NCI-H128 (cell line): ENCODE measurements around the gene KYAT1.

Experiments used
- DNase-seq: peaks from one replicate; lab custom pipeline; 2025; ENCODE audit not compliant: unreplicated experiment; lab: John Stamatoyannopoulos, UW

KYAT1 gene

DNA sequence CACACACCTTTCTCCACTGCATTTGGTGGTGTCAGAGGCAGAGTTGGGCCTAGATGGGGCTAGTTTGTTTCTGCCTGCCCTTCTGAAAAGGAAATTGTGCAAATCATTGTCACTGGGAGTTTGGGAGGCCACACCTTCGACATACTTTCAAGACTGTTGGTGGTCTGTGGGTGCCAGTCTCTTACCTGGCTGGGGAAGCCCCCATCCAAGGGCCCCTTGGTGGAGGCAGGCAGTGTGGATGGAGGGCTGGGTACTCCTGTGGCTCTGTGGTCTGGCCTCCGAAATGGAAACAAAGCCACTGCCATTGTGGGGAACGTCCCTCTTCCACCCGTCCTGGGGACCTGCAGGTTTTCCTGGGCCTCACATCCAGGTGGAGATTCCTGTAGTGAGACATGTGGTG lies 28.1 kb upstream of the KYAT1 start:
- DNase-seq, result no peak

DNA sequence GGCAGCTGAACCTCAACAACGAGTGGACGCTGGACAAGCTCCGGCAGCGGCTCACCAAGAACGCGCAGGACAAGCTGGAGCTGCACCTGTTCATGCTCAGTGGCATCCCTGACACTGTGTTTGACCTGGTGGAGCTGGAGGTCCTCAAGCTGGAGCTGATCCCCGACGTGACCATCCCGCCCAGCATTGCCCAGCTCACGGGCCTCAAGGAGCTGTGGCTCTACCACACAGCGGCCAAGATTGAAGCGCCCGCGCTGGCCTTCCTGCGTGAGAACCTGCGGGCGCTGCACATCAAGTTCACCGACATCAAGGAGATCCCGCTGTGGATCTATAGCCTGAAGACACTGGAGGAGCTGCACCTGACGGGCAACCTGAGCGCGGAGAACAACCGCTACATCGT lies 26.6 kb upstream of the KYAT1 start:
- no peak for DNase-seq

DNA sequence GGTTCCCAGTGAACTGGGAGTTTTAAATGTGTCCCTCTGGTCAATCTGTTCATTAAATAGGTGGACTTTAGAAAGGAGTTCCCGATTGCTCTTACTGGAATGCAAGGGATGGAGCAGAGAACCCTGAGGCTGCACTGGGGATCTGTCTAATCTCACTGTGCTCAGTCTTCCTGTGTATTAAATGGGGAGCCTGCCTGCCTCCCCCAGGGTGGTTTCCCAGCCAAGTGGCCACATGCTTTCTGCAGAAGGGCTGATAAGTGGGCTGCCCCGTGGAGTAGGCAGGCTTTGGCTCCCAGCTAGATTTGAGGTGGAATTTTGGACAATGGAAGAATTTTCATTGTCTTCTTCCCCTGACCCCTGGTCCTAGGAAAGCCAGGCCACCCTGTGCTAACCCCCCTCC lies 25.0 kb upstream of the KYAT1 start:
- DNase-seq, result no peak

DNA sequence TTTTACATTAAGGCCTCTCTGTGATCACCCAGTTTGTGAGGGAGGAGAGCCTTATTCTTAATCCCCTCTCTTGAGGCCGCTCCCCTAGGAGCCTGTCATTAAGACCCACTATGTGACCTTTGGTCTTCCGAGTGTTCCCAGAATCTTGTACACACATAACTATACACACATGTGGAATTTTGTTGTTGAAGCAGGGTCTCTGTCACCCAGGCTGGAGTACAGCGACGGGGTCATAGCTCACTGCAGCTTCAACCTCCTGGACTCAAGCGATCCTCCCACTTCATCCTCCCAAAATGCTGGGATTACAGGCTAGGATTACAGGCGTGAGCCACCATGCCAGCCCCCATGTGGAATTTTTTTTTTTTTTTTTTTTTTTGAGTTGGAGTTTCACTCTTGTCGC lies 24.2 kb upstream of the KYAT1 start:
- DNase-seq, result no peak

DNA sequence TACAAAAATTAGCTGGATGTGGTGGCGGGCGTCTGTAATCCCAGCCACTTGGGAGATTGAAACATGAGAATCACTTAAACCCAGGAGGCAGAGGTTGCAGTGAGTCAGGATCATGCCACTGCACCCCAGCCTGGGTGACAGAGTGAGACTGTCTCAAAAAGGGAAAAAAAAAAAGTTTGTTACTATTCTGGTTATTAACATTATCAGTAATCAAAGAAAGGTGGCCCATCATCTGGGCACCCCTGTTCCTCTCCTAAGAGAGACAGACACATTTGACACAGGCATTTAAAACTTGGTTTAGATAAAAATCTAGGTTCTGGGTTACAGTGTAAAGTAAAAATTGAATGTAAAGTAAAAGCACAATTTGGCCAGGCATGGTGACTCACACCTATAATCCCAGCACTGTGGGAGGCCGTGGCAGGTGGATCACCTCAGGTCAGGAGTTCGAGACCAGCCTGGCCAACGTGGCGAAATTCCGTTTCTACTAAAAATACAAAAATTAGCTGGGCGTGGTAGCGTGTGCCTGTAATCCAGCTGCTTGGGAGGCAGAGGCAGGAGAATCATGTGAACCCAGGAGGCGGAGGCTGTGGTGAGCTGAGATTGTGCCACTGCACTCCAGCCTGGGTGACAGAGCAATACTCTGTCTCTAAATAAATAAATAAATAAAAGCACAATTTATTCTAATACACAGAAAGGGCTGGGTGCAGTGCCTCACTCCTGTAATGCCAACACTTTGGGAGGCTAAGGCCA lies 22.3 kb upstream of the KYAT1 start:
- no peak for DNase-seq

DNA sequence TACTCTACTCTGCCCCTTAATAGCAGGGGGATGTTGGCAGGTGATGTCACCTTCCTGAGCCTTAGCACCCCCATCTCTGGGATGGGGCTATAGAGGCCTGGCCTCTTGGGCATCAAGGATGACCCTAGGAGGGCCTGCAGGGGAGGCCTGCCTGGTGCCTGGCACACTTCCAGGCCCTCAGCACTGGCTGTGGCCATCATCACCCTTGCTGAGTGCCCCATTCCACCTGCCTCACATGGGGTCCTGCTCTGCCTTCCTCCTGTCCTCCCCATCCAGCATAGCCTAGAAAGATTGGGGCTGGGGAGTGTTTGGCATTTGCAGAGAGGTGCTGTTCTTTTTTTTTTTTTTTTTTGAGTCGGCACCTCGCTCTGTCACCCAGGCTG lies 21.3 kb upstream of the KYAT1 start:
- no peak for DNase-seq

DNA sequence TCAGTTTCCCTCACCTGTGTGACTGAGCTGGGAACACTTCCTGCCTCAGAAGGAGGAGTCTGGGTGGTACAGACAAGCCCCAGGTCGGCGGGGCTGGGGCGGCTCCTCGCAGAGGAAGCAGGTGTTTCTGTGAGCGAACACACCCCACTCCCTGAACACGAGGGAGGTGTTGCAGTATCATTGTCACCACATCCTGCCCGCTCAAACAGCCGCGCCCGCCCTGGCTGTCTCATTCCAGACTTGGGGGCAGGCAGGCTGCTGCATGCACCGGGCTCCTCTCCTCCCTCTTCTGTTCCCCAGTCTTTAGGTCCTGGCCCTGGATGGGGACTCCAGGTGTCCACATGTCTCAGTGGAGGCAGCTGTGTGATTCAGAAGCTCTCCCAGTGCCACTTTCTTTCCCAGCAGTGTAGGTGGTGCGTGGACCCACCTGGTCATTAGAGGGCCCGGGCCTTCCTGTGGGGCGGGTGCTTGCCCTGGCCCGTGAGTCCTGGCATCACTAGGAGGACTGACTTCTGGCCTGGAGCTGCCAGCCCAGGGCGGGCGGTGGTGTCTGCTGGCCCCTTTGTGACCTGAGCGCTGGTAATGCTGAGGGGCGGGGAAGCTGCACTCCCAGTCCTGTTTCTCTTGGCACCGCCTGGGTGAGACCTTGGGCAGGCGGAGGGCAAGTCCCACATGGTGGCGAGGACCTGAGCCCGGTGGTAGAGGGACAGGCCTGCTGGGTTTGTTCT lies 20.8 kb upstream of the KYAT1 start:
- DNase-seq, result no peak

DNA sequence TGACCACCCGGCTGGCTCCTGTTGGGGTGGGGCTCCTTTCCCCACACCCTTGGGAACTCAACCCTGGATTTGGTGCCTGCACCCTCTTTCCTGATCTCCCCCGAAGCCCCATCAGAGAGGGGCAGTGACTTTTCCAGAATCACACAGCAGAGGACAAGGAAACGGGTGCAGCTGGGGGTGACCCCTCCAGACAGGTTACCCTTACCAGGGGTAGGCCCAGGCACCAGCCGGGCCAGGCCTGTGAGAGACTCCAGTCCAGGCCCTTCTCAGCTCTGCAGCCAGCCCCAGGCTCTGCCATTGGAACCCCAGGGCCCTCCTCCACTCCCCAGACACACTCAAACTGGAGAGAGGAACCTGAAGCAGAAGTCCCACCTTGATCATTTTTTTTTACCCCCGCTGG lies 20.1 kb upstream of the KYAT1 start:
- no peak for DNase-seq

DNA sequence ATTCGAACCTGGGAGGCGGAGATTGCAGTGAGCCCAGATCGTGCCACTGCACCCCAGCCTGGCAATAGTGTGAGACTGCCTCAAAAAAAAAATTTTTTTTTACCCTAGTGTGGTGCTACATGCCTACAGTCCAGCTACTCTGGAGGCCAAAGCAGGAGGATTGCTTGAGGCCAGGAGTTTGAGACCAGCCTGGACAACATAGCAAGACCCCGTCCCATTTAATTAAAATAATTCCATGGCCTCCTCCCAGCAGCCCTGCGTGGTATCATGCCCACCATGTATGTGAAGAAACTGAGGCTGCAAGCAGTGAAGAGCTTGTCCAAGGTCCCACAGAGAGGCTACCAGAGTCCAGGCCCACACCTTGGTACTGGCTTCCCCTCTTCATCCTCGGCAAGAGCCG lies 19.6 kb upstream of the KYAT1 start:
- no peak for DNase-seq

DNA sequence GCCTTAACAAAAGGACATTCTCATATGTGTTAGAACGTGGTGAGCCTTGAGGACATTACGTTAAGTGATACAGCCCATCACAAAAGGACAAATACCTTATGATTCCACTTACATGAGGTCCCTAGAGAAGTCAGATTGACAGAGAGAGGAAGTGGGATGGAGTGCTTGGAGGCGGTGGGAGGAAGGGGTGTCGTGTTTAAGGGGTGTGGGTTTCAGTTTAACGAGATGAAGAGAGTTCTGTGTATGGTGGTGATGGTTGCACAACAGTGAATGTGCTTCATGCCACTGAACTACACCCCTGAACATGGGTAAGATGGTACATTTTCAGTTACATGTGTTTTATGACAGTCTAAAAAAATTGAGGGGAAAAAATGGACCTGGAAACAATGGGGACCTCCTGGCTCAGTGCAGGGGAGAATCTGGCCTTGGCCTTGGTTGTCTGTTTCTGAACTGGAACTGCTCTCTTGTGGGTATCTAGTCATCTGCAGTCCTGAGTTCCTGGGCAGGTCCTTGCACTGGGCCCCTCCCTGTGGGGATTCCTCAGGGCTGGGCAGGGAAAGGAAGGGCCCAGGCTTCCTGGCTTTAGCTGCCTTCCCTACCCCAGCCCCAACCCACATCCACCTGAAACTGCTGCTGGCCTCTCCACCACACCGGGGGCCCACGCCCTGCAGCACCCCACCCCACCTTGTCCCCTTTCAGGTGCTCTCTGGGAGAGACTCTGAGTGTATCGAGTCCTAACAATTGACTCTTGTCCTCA lies 18.0 kb upstream of the KYAT1 start:
- no peak for DNase-seq

DNA sequence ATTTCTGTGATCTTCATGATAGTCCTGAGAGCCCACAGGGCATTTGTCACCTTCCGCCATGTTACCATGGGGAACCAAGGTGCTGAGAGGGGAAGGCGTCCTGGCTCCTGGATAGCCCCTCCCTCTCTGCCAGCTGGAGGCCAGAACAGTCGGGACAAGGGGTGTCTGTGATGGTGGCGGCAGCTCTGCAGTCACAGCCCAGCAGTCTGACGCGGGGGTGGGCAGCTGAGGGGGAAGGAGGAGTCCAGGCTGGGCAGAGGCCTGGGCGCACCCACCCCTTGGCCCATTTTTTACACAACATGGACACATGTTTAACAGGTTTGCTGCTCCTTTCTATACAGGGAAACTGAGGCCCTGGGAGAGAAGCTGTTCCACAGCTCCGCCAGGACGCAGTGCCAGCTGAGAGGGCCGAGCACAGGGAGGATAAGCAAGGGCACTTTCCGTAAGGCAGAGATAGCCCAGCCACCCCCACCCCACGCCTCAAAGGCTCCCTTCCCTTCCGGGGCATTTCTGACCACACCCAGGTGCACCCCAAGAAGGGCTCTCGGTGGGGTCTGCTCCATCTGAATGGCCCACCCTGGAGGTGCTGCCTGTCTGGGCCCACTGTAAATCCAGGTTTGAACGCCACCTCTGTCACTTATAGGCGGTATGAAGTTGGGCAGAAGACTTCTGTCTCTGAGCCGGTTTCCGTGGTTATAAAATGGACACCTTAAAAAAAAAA lies 17.3 kb upstream of the KYAT1 start:
- DNase-seq, result no peak

DNA sequence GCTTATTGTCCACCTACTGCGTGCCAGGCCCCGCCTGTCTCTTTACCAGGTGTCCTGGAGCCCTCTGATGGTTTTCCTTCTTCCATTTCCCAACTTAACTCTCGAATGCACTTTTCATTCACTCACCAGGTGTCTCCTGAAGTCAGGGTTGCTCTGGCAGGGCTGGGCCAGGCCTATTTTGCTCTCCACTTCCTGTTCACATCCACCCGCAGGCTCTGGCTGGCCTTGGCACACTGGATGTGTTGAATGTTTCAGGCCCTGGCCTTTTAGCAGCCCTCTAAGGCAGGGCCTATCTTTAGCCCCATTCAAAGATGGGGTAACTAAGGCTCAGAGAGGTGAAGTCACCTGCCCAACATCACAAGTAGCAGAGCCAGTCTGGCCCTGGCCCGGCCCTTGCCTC lies 16.6 kb upstream of the KYAT1 start:
- no peak for DNase-seq

DNA sequence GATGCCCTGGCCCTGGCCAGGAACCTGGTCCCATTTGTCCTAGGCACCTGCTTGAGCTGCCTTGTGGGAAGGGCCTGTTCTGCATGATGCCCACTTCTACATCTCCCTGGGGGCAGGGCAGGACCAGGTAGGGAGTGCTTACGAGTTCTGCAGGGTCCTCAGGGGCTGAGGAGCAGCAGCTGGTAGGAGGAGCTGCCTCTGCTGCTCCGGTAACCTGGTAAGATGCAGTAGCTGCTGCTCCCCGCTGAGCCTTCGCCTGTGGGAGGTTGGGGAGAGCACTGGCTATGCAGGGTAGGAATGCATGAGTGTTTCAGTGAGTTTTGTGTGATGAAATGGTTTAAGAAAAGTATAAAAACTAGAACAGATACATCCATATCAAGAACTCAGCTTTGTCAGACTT lies 13.8 kb upstream of the KYAT1 start:
- no peak for DNase-seq

DNA sequence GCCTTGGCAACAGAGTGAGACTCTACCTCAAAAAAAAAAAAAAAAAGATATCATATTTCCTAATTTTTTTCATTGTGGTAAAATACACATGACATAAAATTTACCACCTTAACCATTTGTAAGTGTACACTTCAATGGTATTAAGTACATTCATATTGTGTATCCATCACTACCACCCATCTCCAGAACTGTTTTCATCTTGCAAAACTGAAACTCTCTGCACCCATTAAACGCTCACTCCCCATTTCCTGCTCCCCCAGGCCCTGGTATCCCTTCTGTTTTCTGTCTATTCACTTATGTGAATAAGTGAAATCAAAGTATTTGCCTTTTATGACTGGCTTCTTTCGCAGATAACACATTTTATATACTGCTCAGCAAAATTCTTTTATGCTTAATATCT lies 13.0 kb upstream of the KYAT1 start:
- no peak for DNase-seq

DNA sequence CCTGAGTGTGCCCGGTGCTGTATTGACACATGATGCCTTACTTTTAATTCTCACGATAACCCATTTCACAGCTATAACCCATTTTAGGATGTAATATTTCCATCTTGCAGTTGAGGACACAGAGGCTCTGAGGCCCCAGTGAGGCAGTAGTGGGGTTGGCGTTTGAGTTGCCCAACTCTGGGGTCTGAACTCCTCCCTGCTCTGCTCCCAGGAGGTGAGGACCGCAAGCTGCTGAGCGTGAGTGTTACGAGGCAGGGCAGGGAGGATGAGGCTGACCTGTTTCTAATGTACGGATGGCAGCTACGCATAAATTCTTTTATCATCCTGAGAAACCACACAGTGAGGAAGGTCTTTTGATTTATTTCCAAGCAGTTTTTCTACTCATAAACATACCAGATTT lies 11.6 kb upstream of the KYAT1 start:
- no peak for DNase-seq

DNA sequence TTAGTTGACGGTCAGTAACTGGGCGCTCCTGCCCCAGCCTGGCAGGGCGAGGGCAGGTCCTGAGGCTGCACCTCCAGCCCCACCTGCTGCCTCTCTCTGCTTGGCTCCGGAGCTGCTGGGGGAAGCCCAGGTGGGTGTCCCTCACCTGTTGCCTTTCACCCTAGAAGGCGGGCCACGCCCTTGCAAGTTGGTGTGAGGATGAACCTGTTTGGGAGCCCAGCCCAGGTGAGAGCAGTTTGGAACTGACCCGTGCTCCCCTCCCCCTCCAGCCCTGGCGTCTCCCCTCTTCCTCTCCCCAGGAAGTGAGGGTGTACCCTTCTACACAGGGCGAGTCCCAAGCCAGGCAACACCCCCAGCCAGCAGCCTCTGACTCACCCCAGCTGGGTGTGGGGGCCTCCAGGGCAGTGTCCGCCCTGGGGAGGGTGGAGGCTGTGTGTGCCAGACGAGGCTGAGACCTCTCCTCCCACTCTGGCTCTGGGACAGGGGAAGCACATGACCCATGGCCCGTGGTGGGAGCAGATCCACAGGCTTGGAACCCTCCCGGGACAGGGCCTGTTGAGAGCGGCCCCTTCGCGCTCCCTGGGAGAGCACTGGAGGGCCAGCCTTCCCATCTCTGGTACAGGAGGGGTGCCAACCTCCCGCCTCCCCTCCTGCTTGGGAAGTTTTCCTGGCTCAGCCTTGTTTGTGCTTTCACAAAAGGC lies 10.6 kb upstream of the KYAT1 start:
- DNase-seq, result no peak

DNA sequence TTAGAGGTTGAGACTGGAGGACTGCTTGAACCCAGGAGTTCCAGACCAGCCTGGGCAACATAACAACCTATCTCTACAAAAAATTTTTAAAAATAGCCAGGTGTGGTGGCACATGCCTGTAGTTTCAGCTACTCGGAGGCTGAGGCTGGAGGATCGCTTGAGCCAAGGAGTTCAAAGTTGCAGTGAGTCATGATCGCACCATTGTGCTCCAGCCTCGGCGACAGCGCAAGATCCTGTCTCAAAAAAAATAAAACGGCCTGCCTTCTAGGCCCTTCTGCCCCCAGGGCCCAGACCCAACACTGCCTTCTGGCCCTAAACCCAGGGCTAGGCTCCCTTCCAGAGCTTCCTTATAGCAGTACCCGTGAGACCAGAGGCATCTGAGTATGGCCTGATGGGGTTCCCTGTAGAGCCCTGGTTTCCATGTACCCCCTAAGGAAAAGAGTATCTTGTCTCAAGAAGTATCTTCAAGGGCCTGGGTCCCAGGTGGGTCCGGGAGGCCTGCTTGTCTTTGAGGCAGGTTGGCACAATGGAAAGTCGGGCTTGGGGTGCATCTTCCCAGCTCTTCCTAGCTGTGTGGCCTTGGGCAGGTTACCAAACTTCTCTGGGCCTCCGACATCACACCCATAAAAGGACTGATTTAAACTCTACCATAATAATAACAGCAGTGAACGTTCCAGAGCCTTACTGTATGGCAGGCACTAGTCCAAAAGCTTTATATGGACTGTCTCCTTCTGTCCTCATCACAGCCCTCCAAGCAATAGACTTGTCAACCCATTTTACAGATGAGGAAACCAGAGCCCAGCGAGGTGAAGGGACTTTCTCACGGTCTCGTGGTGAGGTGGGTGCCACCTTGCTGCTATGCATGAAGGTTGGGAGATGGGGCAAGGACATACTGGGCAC lies 9.8 kb upstream of the KYAT1 start:
- DNase-seq, result no peak

DNA sequence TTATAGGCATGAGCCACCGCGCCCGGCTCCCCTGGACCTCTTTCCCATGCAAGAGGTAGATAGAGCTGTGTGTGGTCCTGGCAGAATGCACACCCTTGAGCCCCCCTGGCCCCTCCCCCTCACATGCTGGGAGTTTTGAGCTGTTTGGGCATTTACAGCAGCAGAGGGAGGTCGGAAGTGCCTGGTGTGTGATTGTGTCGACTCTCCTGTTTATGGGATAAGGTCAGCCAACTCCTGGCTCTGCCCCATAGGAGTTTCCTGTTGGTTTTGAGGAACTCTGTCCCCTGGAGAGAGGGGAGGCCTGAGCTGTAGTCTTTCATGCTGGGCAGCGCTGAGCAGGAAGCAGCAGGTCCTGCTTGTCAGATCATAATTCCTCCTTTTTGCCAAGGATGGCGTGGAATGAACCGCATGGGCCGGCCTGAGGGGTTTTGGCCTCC lies 6.2 kb upstream of the KYAT1 start:
- DNase-seq, result no peak

DNA sequence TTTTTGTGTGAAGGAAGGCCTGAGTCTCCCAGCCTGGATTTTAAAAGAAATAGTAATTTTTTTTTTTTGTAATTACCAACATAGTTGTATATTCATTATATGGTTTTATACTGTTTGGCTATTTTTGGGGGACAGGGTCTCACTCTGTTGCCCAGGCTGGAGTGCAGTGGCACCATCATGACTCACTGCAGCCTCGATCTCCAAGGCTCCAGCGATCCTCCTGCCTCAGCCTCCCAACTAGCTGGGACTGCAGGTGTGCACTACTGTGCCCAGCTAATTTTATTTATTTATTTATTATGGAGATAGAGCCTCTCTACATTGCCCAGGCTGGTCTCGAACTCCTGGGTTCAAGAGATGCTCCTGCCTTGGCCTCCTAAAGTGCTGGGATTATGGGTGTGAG lies 5.3 kb upstream of the KYAT1 start:
- no peak for DNase-seq
